ENCODE results near the gene CHRNE. TPM values are rescaled to one million over a fixed set of nuclear protein-coding genes. Genes with fewer than 3 reads are reported as not detected.
"Not testable (repeated sequence)": the region's sequence is repeated elsewhere in the genome, so short reads cannot be mapped to it uniquely, and the experiment has no call there.

Gene CHRNE
- polyA plus RNA-seq, 2 of the 4 experiments (the other 2 are of a cell fraction) = 0.10 to 0.13 TPM

DNA sequence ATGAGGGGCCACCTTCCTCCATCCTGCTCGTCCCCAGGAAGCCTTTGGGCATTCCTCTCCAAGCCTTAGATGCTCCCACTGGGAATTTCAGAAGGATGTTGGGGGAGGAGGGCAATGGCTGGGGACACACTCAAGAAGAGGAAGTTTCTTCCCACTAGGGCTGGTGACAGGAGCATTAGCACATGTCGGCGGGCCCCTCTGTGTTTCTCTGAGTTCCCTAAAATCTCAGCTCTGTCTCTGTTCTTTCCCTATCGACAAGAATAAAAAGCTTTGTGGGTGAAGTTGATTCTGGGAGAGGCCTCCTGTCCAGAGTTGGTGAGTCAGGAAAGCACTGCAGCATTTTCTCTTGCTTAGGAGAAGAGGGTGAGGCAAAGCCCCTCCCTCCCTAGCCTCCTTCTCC is 23.3 kb downstream of the CHRNE start:
- POLR2A ChIA-PET = interaction anchor here (0.6 to 0.8 kb wide), 2 partner anchors 73 to 148 kb away, joined by 3 read pairs; partner anchors contain the start of gene PLD2

GRCh38 chr17:4877089-4877488 is 25.8 kb downstream of the CHRNE start:
- ChIA-PET CTCF (interaction anchor here (0.6 to 7.5 kb wide), 5 partner anchors 13 to 310 kb away, joined by 3 to 56 read pairs (median 3); partner anchors contain the start of genes CHRNE and GLTPD2), POLR2A (interaction anchor here (1.3 kb wide), 1 partner anchor 87 kb away, joined by 3 read pairs; no protein-coding TSS in a partner anchor)
- H3K27ac ChIP-seq = no peak overlapping the region
- FAIRE-seq (no peak), DNase-seq (ENCODE audit: low read depth in 1 of 2, low spot score in 1 of 2) (no peak), ATAC-seq (no peak)
- H3K4me3 ChIP-seq = no peak overlapping the region
- H3K4me1 ChIP-seq = no peaks in the 10 kb centered on the region
- TF ChIP-seq JUN (IDR thresholded peaks at IDR 0.05) = no peak
- 91% methylated on average over 5 of the region's 5 CpGs for WGBS (ENCODE audit: missing lambda C conversion rate)
- H3K9me3 ChIP-seq = no peaks in the 10 kb centered on the region
- H3K4me2 ChIP-seq = no peak overlapping the region

More for the DNA sequence above, 23.3 kb downstream of the CHRNE start:
- 90% methylated on average over 4 of the region's 4 CpGs for WGBS (ENCODE audit: missing lambda C conversion rate)
- Histone ChIP-seq H3K4me2 (no peak overlapping the region), H3K4me1 (no peaks in the 10 kb centered on the region), H3K27ac (no peak overlapping the region), H3K4me3 (no peak overlapping the region), H3K9me3 (no peaks in the 10 kb centered on the region)
- no peak for DNase-seq (ENCODE audit: low read depth in 1 of 2, low spot score in 1 of 2)
- TF ChIP-seq EP300 (IDR thresholded peaks at IDR 0.05) (no peak), KDM5A (IDR thresholded peaks at IDR 0.05) (no peak), CHD4 (IDR thresholded peaks at IDR 0.05; ENCODE audit: borderline replicate concordance) (no peak), KDM1A (IDR thresholded peaks at IDR 0.05; ENCODE audit: low read depth) (no peak), SMC3 (IDR thresholded peaks at IDR 0.05) (no peak)
- FAIRE-seq = no peak
- CTCF ChIA-PET = interaction anchor here (1.2 to 14.1 kb wide), 7 partner anchors 10 to 172 kb away, joined by 3 to 271 read pairs (median 32); partner anchors contain the start of genes ARRB2, CHRNE, GLTPD2 and MED11
- ATAC-seq = no peak

GRCh38 chr17:4872786-4873185 is 30.1 kb downstream of the CHRNE start:
- WGBS (ENCODE audit: missing lambda C conversion rate) = 91% methylated on average over 8 of the region's 8 CpGs
- DNase-seq (ENCODE audit: low read depth in 1 of 2, low spot score in 1 of 2) (no peak), ATAC-seq (no peak), FAIRE-seq (no peak)
- CTCF ChIA-PET = interaction anchor here (1.0 to 1.6 kb wide), 4 partner anchors 8 to 85 kb away, joined by 3 to 4 read pairs (median 4); no protein-coding TSS in a partner anchor
- Histone ChIP-seq H3K4me2 (no peak overlapping the region), H3K4me3 (no peak overlapping the region), H3K27ac (no peak overlapping the region), H3K9me3 (no peaks in the 10 kb centered on the region), H3K4me1 (no peaks in the 10 kb centered on the region)
- POLR2A ChIA-PET = no interaction called here
- no peak for TF ChIP-seq RCOR1 (IDR thresholded peaks at IDR 0.05; ENCODE audit: low read depth, low read length)
- no peak for TF ChIP-seq RARB (CRISPR knock-in tag; IDR thresholded peaks at IDR 0.05)
- TF ChIP-seq HDAC2 (IDR thresholded peaks at IDR 0.05) = no peak
- no peak for TF ChIP-seq ZNF302 (CRISPR knock-in tag; IDR thresholded peaks at IDR 0.05)
- no peak for TF ChIP-seq SMC3 (IDR thresholded peaks at IDR 0.05)
- no peak for TF ChIP-seq RFX5 (IDR thresholded peaks at IDR 0.05)
- no peak for TF ChIP-seq KDM1A (IDR thresholded peaks at IDR 0.05; ENCODE audit: low read depth)
- TF ChIP-seq, protein P1, sequence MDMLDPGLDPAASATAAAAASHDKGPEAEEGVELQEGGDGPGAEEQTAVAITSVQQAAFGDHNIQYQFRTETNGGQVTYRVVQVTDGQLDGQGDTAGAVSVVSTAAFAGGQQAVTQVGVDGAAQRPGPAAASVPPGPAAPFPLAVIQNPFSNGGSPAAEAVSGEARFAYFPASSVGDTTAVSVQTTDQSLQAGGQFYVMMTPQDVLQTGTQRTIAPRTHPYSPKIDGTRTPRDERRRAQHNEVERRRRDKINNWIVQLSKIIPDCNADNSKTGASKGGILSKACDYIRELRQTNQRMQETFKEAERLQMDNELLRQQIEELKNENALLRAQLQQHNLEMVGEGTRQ (IDR thresholded peaks at IDR 0.05) = no peak
- no peak for TF ChIP-seq HEYL (CRISPR knock-in tag; IDR thresholded peaks at IDR 0.05)
- no peak for TF ChIP-seq TP53 (CRISPR knock-in tag; IDR thresholded peaks at IDR 0.05)
- TF ChIP-seq, protein P2, sequence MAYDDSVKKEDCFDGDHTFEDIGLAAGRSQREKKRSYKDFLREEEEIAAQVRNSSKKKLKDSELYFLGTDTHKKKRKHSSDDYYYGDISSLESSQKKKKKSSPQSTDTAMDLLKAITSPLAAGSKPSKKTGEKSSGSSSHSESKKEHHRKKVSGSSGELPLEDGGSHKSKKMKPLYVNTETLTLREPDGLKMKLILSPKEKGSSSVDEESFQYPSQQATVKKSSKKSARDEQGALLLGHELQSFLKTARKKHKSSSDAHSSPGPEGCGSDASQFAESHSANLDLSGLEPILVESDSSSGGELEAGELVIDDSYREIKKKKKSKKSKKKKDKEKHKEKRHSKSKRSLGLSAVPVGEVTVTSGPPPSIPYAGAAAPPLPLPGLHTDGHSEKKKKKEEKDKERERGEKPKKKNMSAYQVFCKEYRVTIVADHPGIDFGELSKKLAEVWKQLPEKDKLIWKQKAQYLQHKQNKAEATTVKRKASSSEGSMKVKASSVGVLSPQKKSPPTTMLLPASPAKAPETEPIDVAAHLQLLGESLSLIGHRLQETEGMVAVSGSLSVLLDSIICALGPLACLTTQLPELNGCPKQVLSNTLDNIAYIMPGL (CRISPR knock-in tag; IDR thresholded peaks at IDR 0.05; ENCODE audit: borderline replicate concordance) = no peak
- TF ChIP-seq ZSCAN20 (CRISPR knock-in tag; IDR thresholded peaks at IDR 0.05) = no peak
- TF ChIP-seq, protein P3, sequence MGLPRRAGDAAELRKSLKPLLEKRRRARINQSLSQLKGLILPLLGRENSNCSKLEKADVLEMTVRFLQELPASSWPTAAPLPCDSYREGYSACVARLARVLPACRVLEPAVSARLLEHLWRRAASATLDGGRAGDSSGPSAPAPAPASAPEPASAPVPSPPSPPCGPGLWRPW (IDR thresholded peaks at IDR 0.05) = no peak

- ChIA-PET CTCF (interaction anchor here (0.9 to 1.8 kb wide), 9 partner anchors 11 to 84 kb away, joined by 3 to 9 read pairs (median 4); partner anchors contain the start of genes CHRNE, GLTPD2 and PSMB6), POLR2A (no interaction called here)
- WGBS (ENCODE audit: missing lambda C conversion rate) = 91% methylated on average over 2 of the region's 2 CpGs
- TF ChIP-seq ELK1 (IDR thresholded peaks at IDR 0.05; ENCODE audit: low read depth, low read length) (no peak), ZNF302 (CRISPR knock-in tag; IDR thresholded peaks at IDR 0.05) (no peak)
- Histone ChIP-seq H3K9me3 (no peaks in the 10 kb centered on the region), H3K4me2 (no peak overlapping the region), H3K4me1 (no peaks in the 10 kb centered on the region), H3K4me3 (no peak overlapping the region), H3K27ac (no peak overlapping the region)
- ATAC-seq (no peak), DNase-seq (ENCODE audit: low read depth in 1 of 2, low spot score in 1 of 2) (no peak), FAIRE-seq (no peak)
Measured at GRCh38 chr17:4870855-4871254, 32.0 kb downstream of the CHRNE start.

DNA sequence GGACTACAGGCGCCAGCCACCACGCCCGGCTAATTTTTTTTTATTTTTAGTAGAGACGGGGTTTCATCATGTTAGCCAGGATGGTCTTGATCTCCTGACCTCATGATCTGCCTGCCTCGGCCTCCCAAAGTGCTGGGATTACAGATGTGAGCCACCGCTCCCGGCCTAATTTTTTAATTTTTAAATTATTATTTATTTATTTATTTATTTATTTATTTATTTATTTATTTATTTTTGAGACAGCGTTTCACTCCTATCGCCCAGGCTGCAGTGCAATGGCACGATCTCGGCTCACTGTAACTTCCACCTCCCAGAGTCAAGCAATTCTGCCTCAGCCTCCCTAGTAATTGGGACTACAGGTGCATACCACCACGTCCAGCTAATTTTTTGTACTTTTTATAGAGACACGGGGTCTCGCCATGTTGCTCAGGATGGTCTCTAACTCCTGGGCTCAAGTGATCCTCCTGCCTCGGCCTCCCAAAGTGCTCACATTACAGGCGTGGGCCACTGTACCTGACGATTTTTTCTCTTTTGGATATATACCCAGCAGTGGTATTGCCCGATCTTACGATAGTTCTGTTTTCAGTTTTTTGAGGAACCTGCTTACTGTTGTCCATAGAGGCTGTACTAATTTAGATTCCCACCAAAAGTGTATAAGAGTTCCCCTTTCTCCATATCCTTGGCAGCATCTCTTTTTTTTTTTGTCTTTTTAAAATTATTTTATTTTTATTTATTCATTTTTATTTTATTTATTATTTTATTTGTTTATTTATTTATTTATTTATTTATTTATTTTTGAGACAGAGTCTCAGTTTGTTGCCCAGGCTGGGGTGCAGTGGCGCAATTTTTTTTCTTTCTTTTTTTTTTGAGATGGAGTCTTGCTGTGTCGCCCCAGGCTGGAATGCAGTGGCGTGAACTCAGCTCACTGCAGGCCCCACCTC is 33.6 kb downstream of the CHRNE start:
- H3K4me1 ChIP-seq; H3K4me3 ChIP-seq; FAIRE-seq; H3K9me3 ChIP-seq; ATAC-seq; H3K27ac ChIP-seq; POLR2A ChIA-PET; H3K4me2 ChIP-seq; DNase-seq (ENCODE audit: low read depth in 1 of 2, low spot score in 1 of 2): not testable (repeated sequence)
- WGBS (ENCODE audit: missing lambda C conversion rate) = 95% methylated on average over 22 of the region's 22 CpGs
- CTCF ChIA-PET = interaction anchor here (0.7 to 1.4 kb wide), 3 partner anchors 8 to 82 kb away, joined by 3 to 6 read pairs (median 4); no protein-coding TSS in a partner anchor
